ENCODE data around the gene KCNMB2. TPM values are rescaled to one million over a fixed set of nuclear protein-coding genes. Genes with fewer than 3 reads are reported as not detected.
"Not testable (repeated sequence)": the region's sequence is repeated elsewhere in the genome, so short reads cannot be mapped to it uniquely, and the experiment has no call there.

KCNMB2 gene
- polyA plus RNA-seq, 1 of the 3 experiments (the other 2 are of a cell fraction), result not detected

- H3K79me2 ChIP-seq (ENCODE audit: insufficient read depth), result no peaks in the 10 kb centered on the region
- H4K20me1 ChIP-seq (ENCODE audit: insufficient read depth), result no peaks in the 10 kb centered on the region
- no peak overlapping the region for H3K9ac ChIP-seq
- no peak overlapping the region for H3K4me3 ChIP-seq (ENCODE audit: low read depth in 2 of 2, low read length in 1 of 2)
- no peak overlapping the region for H3K27ac ChIP-seq (ENCODE audit: low read depth in 2 of 2, low read length in 1 of 2)
- H2AFZ ChIP-seq (ENCODE audit: low read depth), result no peak overlapping the region
- CTCF ChIA-PET, result no interaction called here
- H3K36me3 ChIP-seq (replicated peaks in 1 of 2; ENCODE audit: control insufficient read depth in 1 of 2, insufficient read depth in 2 of 2, low read length in 1 of 2), result no peaks in the 10 kb centered on the region
- TF ChIP-seq SMC3 (IDR thresholded peaks at IDR 0.05; ENCODE audit: low read depth, low read length) (no peak), TAF1 (IDR thresholded peaks at IDR 0.05; ENCODE audit: borderline replicate concordance, low read depth, low read length) (no peak), RAD21 (IDR thresholded peaks at IDR 0.05; ENCODE audit: low read length) (no peak), ELF1 (IDR thresholded peaks at IDR 0.05) (no peak), NFIC (IDR thresholded peaks at IDR 0.05; ENCODE audit: borderline replicate concordance) (no peak), USF2 (IDR thresholded peaks at IDR 0.05; ENCODE audit: borderline replicate concordance, low read depth, low read length) (no peak), GATA2 (CRISPR knock-in tag; IDR thresholded peaks at IDR 0.05) (no peak), MAX (IDR thresholded peaks at IDR 0.05; ENCODE audit: low read depth) (no peak), CHD2 (IDR thresholded peaks at IDR 0.05; ENCODE audit: low read length, partially characterized antibody) (no peak), POLR2AphosphoS5 (IDR thresholded peaks at IDR 0.05; ENCODE audit: low read depth, low read length) (no peak), NRF1 (IDR thresholded peaks at IDR 0.05; ENCODE audit: low read depth, low read length) (no peak), ZBTB33 (IDR thresholded peaks at IDR 0.05; ENCODE audit: borderline replicate concordance, low read depth) (no peak)
- no peaks in the 10 kb centered on the region for H3F3A ChIP-seq (replicated peaks; ENCODE audit: insufficient read depth)
- POLR2A ChIA-PET, result no interaction called here
- WGBS (ENCODE audit: low lambda C conversion rate), result 0% methylated on average over 1 of the region's 1 CpG
- no peak for DNase-seq
- H3K4me1 ChIP-seq (ENCODE audit: control insufficient read depth in 1 of 2, insufficient read depth in 2 of 2, low read depth in 1 of 2, low read length in 1 of 2), result no peaks in the 10 kb centered on the region
- no peaks in the 10 kb centered on the region for H3K9me2 ChIP-seq
- no peaks in the 10 kb centered on the region for H3K27me3 ChIP-seq (ENCODE audit: insufficient read depth)
- H3K9me3 ChIP-seq, result no peaks in the 10 kb centered on the region
- no peak overlapping the region for H3K4me2 ChIP-seq
Observed at GRCh38 chr3:178546079-178546478, 9.8 kb downstream of the KCNMB2 start.

- H3K9ac ChIP-seq; H3K4me2 ChIP-seq; CTCF ChIA-PET; POLR2A ChIA-PET; H3K79me2 ChIP-seq (ENCODE audit: insufficient read depth); H3K9me3 ChIP-seq; H3K27ac ChIP-seq (ENCODE audit: low read depth in 2 of 2, low read length in 1 of 2); H3K4me1 ChIP-seq (ENCODE audit: control insufficient read depth in 1 of 2, insufficient read depth in 2 of 2, low read depth in 1 of 2, low read length in 1 of 2); DNase-seq; H3F3A ChIP-seq (replicated peaks; ENCODE audit: insufficient read depth); H2AFZ ChIP-seq (ENCODE audit: low read depth); H3K27me3 ChIP-seq (ENCODE audit: insufficient read depth); H3K4me3 ChIP-seq (ENCODE audit: low read depth in 2 of 2, low read length in 1 of 2); H4K20me1 ChIP-seq (ENCODE audit: insufficient read depth); H3K36me3 ChIP-seq (replicated peaks in 1 of 2; ENCODE audit: control insufficient read depth in 1 of 2, insufficient read depth in 2 of 2, low read length in 1 of 2); H3K9me2 ChIP-seq: not testable (repeated sequence)
- WGBS (ENCODE audit: low lambda C conversion rate), result 29% methylated on average over 3 of the region's 3 CpGs
Observed at GRCh38 chr3:178549426-178549825, 13.2 kb downstream of the KCNMB2 start.

Measured in SK-N-SH (cell line).